H1 (cell line): ENCODE data around the gene ZBTB7B. TPM values are rescaled to one million over a fixed set of nuclear protein-coding genes. Genes with fewer than 3 reads are reported as not detected.
A peak's percentile ranks its signal among the peaks of the same experiment; 100 is the strongest.

Source experiments
- CTCF ChIA-PET: fragments of 300-600 bp; sonication (Branson Sonifier 250); formaldehyde crosslinking; loops from one replicate; lab custom pipeline; 2021; ENCODE audit not compliant: partially characterized antibody; lab: Charles Lee
- POLR2A ChIA-PET: fragments of 300-600 bp; sonication (Branson Sonifier 250); formaldehyde crosslinking; loops from one replicate; lab custom pipeline; 2021; ENCODE audit warnings: inconsistent platforms; ENCODE audit not compliant: partially characterized antibody; lab: Charles Lee
- DNase-seq, 2 experiments: peaks; one replicate each; pipeline versions ENCODE4 v3.0.0 to v3.0.0-alpha.2; 2010 to 2022; ENCODE audit warnings: low spot score in 2 of 2, low read depth in 1 of 2, mixed read lengths in 1 of 2
- FAIRE-seq: peaks from 2 replicates; lab custom pipeline; 2011; peaks lifted over from hg19 to GRCh38; lab: Jason Lieb, UNC
- H2AFZ ChIP-seq: 2 replicates; pipeline ENCODE4 v1.8.1; 2012; ENCODE audit warnings: low read length, inconsistent platforms
- H2AK5ac ChIP-seq: 2 replicates; pipeline ENCODE4 v1.6.1; 2013; ENCODE audit warnings: low read depth, low read length
- H2BK120ac ChIP-seq: replicated peaks from 2 replicates; pipeline ENCODE3; 2013; ENCODE audit warnings: low read depth, low read length, inconsistent platforms
- H2BK12ac ChIP-seq: 2 replicates; pipeline ENCODE4 v1.6.1; 2013; ENCODE audit warnings: low read depth, low read length
- H2BK15ac ChIP-seq: 2 replicates; pipeline ENCODE4 v1.6.1; 2013; ENCODE audit warnings: low read length
- H2BK20ac ChIP-seq: 2 replicates; pipeline ENCODE4 v1.6.1; 2013; ENCODE audit warnings: low read length
- H2BK5ac ChIP-seq: 2 replicates; pipeline ENCODE4 v1.6.1; 2013; ENCODE audit warnings: low read depth, low read length
- H3K14ac ChIP-seq: 2 replicates; pipeline ENCODE4 v1.6.1; 2013; ENCODE audit warnings: inconsistent platforms; ENCODE audit not compliant: insufficient read length
- H3K18ac ChIP-seq: 2 replicates; pipeline ENCODE4 v1.6.1; 2013; ENCODE audit warnings: low read length; ENCODE audit errors: extremely low read depth
- H3K23ac ChIP-seq: 2 replicates; pipeline ENCODE4 v1.6.1; 2013; ENCODE audit warnings: inconsistent platforms; ENCODE audit not compliant: insufficient read length
- H3K23me2 ChIP-seq: 2 replicates; pipeline ENCODE4 v1.6.1; 2013; ENCODE audit warnings: low read depth, low read length
- H3K27ac ChIP-seq: 2 replicates; pipeline ENCODE4 v1.6.1; 2011; ENCODE audit warnings: low read depth, low read length, inconsistent platforms
- H3K27me3 ChIP-seq, 4 experiments: replicated peaks in 1 of 4; 1 replicate in 1 of 4; 2 replicates in 3 of 4; pipeline versions ENCODE4 v1.6.1 to v1.8.1; 2011 to 2013; ENCODE audit warnings: low read length in 3 of 4, mild to moderate bottlenecking in 3 of 4, inconsistent platforms in 2 of 4, mixed read lengths in 2 of 4, moderate library complexity in 1 of 4; ENCODE audit not compliant: control insufficient read depth in 3 of 4, insufficient read depth in 3 of 4; ENCODE audit errors: extremely low read depth in 1 of 4
- H3K36me3 ChIP-seq, 4 experiments: 2 replicates each; pipeline versions ENCODE4 v1.6.1 to v1.8.1; 2011 to 2013; ENCODE audit warnings: mild to moderate bottlenecking in 4 of 4, low read length in 3 of 4, moderate library complexity in 2 of 4, control low read depth in 1 of 4, inconsistent platforms in 1 of 4; ENCODE audit not compliant: insufficient read depth in 4 of 4, control insufficient read depth in 2 of 4
- H3K4ac ChIP-seq: replicated peaks from 2 replicates; pipeline ENCODE3; 2013; ENCODE audit warnings: low read length, low read depth, mixed read lengths, inconsistent platforms; ENCODE audit not compliant: insufficient read length
- H3K4me1 ChIP-seq, 4 experiments: replicated peaks in 1 of 4; 1 replicate in 1 of 4; 2 replicates in 3 of 4; pipeline versions ENCODE4 v1.6.1 to v1.8.1; 2011 to 2013; ENCODE audit warnings: low read length in 3 of 4, inconsistent platforms in 2 of 4, mixed read lengths in 1 of 4; ENCODE audit not compliant: insufficient read depth in 4 of 4, control insufficient read depth in 3 of 4
- H3K4me2 ChIP-seq, 2 experiments: 2 replicates each; pipeline versions ENCODE4 v1.6.1 to v1.8.1; 2011 to 2013; ENCODE audit warnings: low read depth in 2 of 2, low read length in 2 of 2, control low read depth in 1 of 2, inconsistent platforms in 1 of 2, mild to moderate bottlenecking in 1 of 2; ENCODE audit not compliant: insufficient read depth in 1 of 2
- H3K4me3 ChIP-seq, 4 experiments: fragments of 200-600, 300-600 bp in 1 of 4; sonication (generic), shearing (Covaris generic), sonication (Bioruptor Twin) in 1 of 4; 2 replicates each; pipeline versions ENCODE4 v1.5.1 to v1.8.1; 2011 to 2016; ENCODE audit warnings: low read length in 4 of 4, low read depth in 3 of 4, control low read depth in 2 of 4, inconsistent platforms in 2 of 4, mild to moderate bottlenecking in 2 of 4, mixed read lengths in 1 of 4, moderate library complexity in 1 of 4; ENCODE audit not compliant: insufficient read depth in 2 of 4; ENCODE audit errors: extremely low read depth in 1 of 4
- H3K56ac ChIP-seq: replicated peaks from 2 replicates; pipeline ENCODE3; 2013; ENCODE audit warnings: low read depth, mild to moderate bottlenecking, mixed read lengths, low read length, inconsistent platforms; ENCODE audit not compliant: insufficient read length
- H3K79me1 ChIP-seq: 2 replicates; pipeline ENCODE4 v1.6.1; 2013; ENCODE audit warnings: low read depth, low read length, control low read depth
- H3K79me2 ChIP-seq, 2 experiments: 2 replicates each; pipeline versions ENCODE4 v1.6.1 to v1.8.1; 2012 to 2013; ENCODE audit warnings: low read length in 2 of 2, mild to moderate bottlenecking in 2 of 2, inconsistent platforms in 1 of 2; ENCODE audit not compliant: insufficient read depth in 2 of 2, control insufficient read depth in 1 of 2
- H3K9ac ChIP-seq, 4 experiments: replicated peaks in 1 of 4; 1 replicate in 1 of 4; 2 replicates in 3 of 4; pipeline versions ENCODE4 v1.6.1 to v1.8.1; 2011 to 2013; ENCODE audit warnings: low read depth in 3 of 4, low read length in 3 of 4, control low read depth in 2 of 4, mild to moderate bottlenecking in 2 of 4, moderate library complexity in 2 of 4, inconsistent platforms in 1 of 4; ENCODE audit errors: extremely low read depth in 1 of 4
- H3K9me3 ChIP-seq, 2 experiments: 2 replicates each; pipeline versions ENCODE4 v1.6.1 to v1.8.1; 2012 to 2013; ENCODE audit warnings: mild to moderate bottlenecking in 2 of 2, moderate library complexity in 2 of 2, control low read depth in 1 of 2, inconsistent platforms in 1 of 2, low read depth in 1 of 2, low read length in 1 of 2, mixed read lengths in 1 of 2; ENCODE audit not compliant: insufficient read depth in 2 of 2
- H4K20me1 ChIP-seq, 2 experiments: replicated peaks in 1 of 2; 2 replicates each; pipeline versions ENCODE3 to v1.8.1; 2011 to 2013; ENCODE audit warnings: inconsistent platforms in 2 of 2, low read length in 2 of 2, mild to moderate bottlenecking in 1 of 2; ENCODE audit not compliant: insufficient read depth in 2 of 2, control insufficient read depth in 1 of 2
- H4K5ac ChIP-seq: 2 replicates; pipeline ENCODE4 v1.6.1; 2013; ENCODE audit warnings: low read length, low read depth, mixed read lengths, inconsistent platforms; ENCODE audit not compliant: insufficient read length
- H4K8ac ChIP-seq: 2 replicates; pipeline ENCODE4 v1.8.0; 2013; ENCODE audit warnings: mild to moderate bottlenecking, moderate library complexity, low read length, inconsistent platforms; ENCODE audit not compliant: insufficient read depth; ENCODE audit errors: extremely low read depth
- H4K91ac ChIP-seq: replicated peaks from 2 replicates; pipeline ENCODE3; 2013; ENCODE audit warnings: low read length, mixed read lengths, inconsistent platforms; ENCODE audit not compliant: insufficient read length
- CTCF ChIP-seq, 3 experiments: IDR thresholded peaks; 1 replicate in 2 of 3; 2 replicates in 1 of 3; pipeline versions ENCODE4 v1.5.1 to v1.6.1; 2011; ENCODE audit warnings: low read length in 3 of 3, mild to moderate bottlenecking in 3 of 3, inconsistent platforms in 2 of 3, low read depth in 1 of 3, moderate library complexity in 1 of 3; ENCODE audit not compliant: insufficient read depth in 1 of 3; ENCODE audit errors: control extremely low read depth in 1 of 3
- EP300 ChIP-seq, 2 experiments: IDR thresholded peaks; 1 replicate in 1 of 2; 2 replicates in 1 of 2; pipeline ENCODE4 v1.6.1; 2011 to 2012; ENCODE audit warnings: low read depth in 2 of 2, low read length in 2 of 2, mild to moderate bottlenecking in 2 of 2, borderline replicate concordance in 1 of 2, inconsistent platforms in 1 of 2, moderate library complexity in 1 of 2
- POLR2A ChIP-seq, 2 experiments: IDR thresholded peaks; 1 replicate in 1 of 2; 2 replicates in 1 of 2; pipeline ENCODE4 v1.6.1; 2011; ENCODE audit warnings: low read depth in 2 of 2, low read length in 2 of 2, mild to moderate bottlenecking in 2 of 2; ENCODE audit errors: control extremely low read depth in 1 of 2
- POLR2AphosphoS5 ChIP-seq: IDR thresholded peaks from 2 replicates; pipeline ENCODE4 v1.6.1; 2011; ENCODE audit warnings: low read depth, low read length
- RXRA ChIP-seq: IDR thresholded peaks from 2 replicates; pipeline ENCODE4 v1.6.1; 2011; ENCODE audit warnings: low read depth, mild to moderate bottlenecking, low read length, moderate library complexity; ENCODE audit not compliant: insufficient read depth
- SAP30 ChIP-seq: fragments of 300-600 bp; sonication (generic); IDR thresholded peaks from 2 replicates; pipeline ENCODE4 v1.7.1; 2012; ENCODE audit warnings: low read length, moderate library complexity, mild to moderate bottlenecking, inconsistent platforms; ENCODE audit not compliant: insufficient read depth, insufficient replicate concordance
- SIN3A ChIP-seq, 2 experiments: IDR thresholded peaks in 1 of 2; conservative IDR thresholded peaks in 1 of 2; 2 replicates each; pipeline ENCODE4 v1.6.1; 2011 to 2012; ENCODE audit warnings: low read length in 2 of 2, improper control_type of control experiment in 1 of 2, low read depth in 1 of 2, mild to moderate bottlenecking in 1 of 2
- YY1 ChIP-seq: IDR thresholded peaks from 2 replicates; pipeline ENCODE4 v1.6.1; 2011; ENCODE audit warnings: low read depth, mild to moderate bottlenecking, low read length
- WGBS, 2 experiments: shearing (Covaris generic) in 1 of 2; methylation state at CpG; one replicate each; pipeline versions ENCODE4 v1.1.6 to v1.1.7; 2013 to 2015; ENCODE audit warnings: low lambda C conversion rate in 2 of 2, mixed read lengths in 2 of 2, inconsistent platforms in 1 of 2, low coverage in 1 of 2, missing lambda C conversion rate in 1 of 2; ENCODE audit not compliant: insufficient replicate concordance in 2 of 2, insufficient coverage in 1 of 2, insufficient read length in 1 of 2; ENCODE audit errors: extremely low coverage in 1 of 2, missing lambda C conversion rate in 1 of 2; 5-methylcytosine and 5-hydroxymethylcytosine counted together
- polyA plus RNA-seq, 7 experiments: library from polyadenylated mRNA; depleted of rRNA in 3 of 7; stranded (reverse) in 5 of 7; unstranded in 2 of 7; fragments of >200 nt in 5 of 7; fragments of 200-250 nt in 2 of 7; gene quantifications; 1 replicate in 5 of 7; 2 replicates in 1 of 7; 4 replicates in 1 of 7; pipeline versions ENCODE4 v1.2.1 to v1.2.3, GENCODE V29; 2011 to 2013; ENCODE audit warnings: missing spikeins in 2 of 7, mixed read lengths in 2 of 7
- total RNA-seq: library from RNA; stranded (reverse); fragmentation: NEBNext Ultra II Directional; extraction: Animal tissue kit (Norgen Biotek cat#: 25700); gene quantifications from 2 replicates; pipeline ENCODE4 v1.2.1, GENCODE V29; 2021

The ZBTB7B gene
- total and polyA plus RNA-seq, 2 of the 8 experiments (the other 6 are each of a cell fraction or from before 2014, with no cell fraction given): 24.5 to 36.9 TPM

GRCh38 chr1:154975409-154976059 lies 27.1 kb upstream of the ZBTB7B start:
- CTCF ChIA-PET: interaction anchor here (1.0 to 20.6 kb wide), 3 partner anchors 21 to 86 kb away, joined by 4 to 334 read pairs (median 5); partner anchors contain the start of gene LENEP
- POLR2A ChIA-PET: interaction anchor here (0.7 to 42.8 kb wide), 7 partner anchors 6 to 55 kb away, joined by 3 to 702 read pairs (median 120); partner anchors contain the start of genes FLAD1, LENEP, PBXIP1 and PYGO2
- TF ChIP-seq YY1 (no peak), POLR2AphosphoS5 (peak; percentile 66), SAP30 (peak; percentile 48), RXRA (no peak), CTCF (IDR thresholded peaks at IDR 0.05; ENCODE audit: control extremely low read depth in 1 of 3, insufficient read depth in 1 of 3, low read depth in 1 of 3, low read length in 3 of 3) (no peak), POLR2A (IDR thresholded peaks at IDR 0.05; ENCODE audit: control extremely low read depth in 1 of 2, low read depth in 2 of 2, low read length in 2 of 2) (peak in 1 of 2 experiments; percentile 41; a peak in 1 of 3 replicates), SIN3A (conservative IDR thresholded peaks at IDR 0.05 in 1 of 2, IDR thresholded peaks at IDR 0.05 in 1 of 2; ENCODE audit: low read depth in 1 of 2, low read length in 2 of 2) (peak in 1 of 2 experiments; percentile 10; a peak in 1 of 4 replicates), EP300 (IDR thresholded peaks at IDR 0.05; ENCODE audit: borderline replicate concordance in 1 of 2, low read depth in 2 of 2, low read length in 2 of 2) (no peak)

More at GRCh38 chr1:154975409-154976059, 27.1 kb upstream of the ZBTB7B start:
- Histone ChIP-seq H2BK12ac (peak overlapping the region; percentile 62; the same call in 1 of the 2 replicates), H3K56ac (peak overlapping the region; percentile 17), H3K18ac (no peak overlapping the region), H3K27me3 (no peaks in the 10 kb centered on the region), H2BK120ac (no peak overlapping the region), H4K91ac (peak overlapping the region; percentile 79), H2AK5ac (no peak overlapping the region), H3K4me2 (peak overlapping the region; percentile 78 to 94), H3K14ac (no peak overlapping the region), H3K9me3 (no peaks in the 10 kb centered on the region), H3K23ac (no peak overlapping the region), H3K4me1 (peaks cover 3 to 13% (median 11%) of the 10 kb centered on the region in 4 experiments; a peak in 6 of 7 replicates), H4K8ac (peak overlapping the region; percentile 29; the same call in 1 of the 2 replicates), H2BK15ac (no peak overlapping the region), H2BK20ac (no peak overlapping the region), H3K79me1 (no peaks in the 10 kb centered on the region; the same call in 1 of the 2 replicates), H4K5ac (peak overlapping the region; percentile 36), H3K36me3 (peaks cover 9 to 20% (median 16%) of the 10 kb centered on the region in 4 experiments), H2BK5ac (peak overlapping the region; percentile 94), H2AFZ (no peak overlapping the region), H3K27ac (peak overlapping the region; percentile 85), H3K4ac (no peak overlapping the region), H3K79me2 (peaks cover 19 to 46% of the 10 kb centered on the region in 2 experiments), H3K23me2 (peaks cover 18% of the 10 kb centered on the region), H4K20me1 (peaks cover 2 to 8% of the 10 kb centered on the region in 2 experiments), H3K9ac (peak overlapping the region; percentile 70 to 98 (median 86)), H3K4me3 (peak overlapping the region; percentile 87 to 99 (median 96))
- FAIRE-seq (no peak), DNase-seq (no peak)
- 7% methylated on average over 16 of the region's 24 CpGs; no CpG with 5 or more reads in 1 of the 2 experiments for WGBS, 2 experiments
